Upper lobe of left lung (tissue), 4 donors: ENCODE measurements around the gene SYVN1.

Experiments
- CTCF ChIP-seq, 6 experiments: fragments of 450-650 bp in 4 of 6; fragments of 200-600 bp in 2 of 6; sonication (generic) in 2 of 6; IDR thresholded peaks; one replicate each; pipeline ENCODE4 v1.5.1; 2016 to 2019; ENCODE audit warnings: antibody characterized with exemption in 6 of 6
- EP300 ChIP-seq, 4 donors: sonication (generic); formaldehyde crosslinking; IDR thresholded peaks; one replicate each; pipeline ENCODE4 v1.5.1; 2017; ENCODE audit warnings: antibody characterized with exemption in 4 of 4, control low read depth in 2 of 4
- POLR2A ChIP-seq, 4 donors: fragments of 450-650 bp; IDR thresholded peaks; one replicate each; pipeline ENCODE4 v1.5.1; 2016 to 2017; ENCODE audit warnings: antibody characterized with exemption in 4 of 4, mild to moderate bottlenecking in 2 of 4
- POLR2AphosphoS5 ChIP-seq, 2 donors: sonication (generic); formaldehyde crosslinking; IDR thresholded peaks; one replicate each; pipeline ENCODE4 v1.5.1; 2017; ENCODE audit warnings: antibody characterized with exemption in 2 of 2

- TF ChIP-seq POLR2A (IDR thresholded peaks at IDR 0.05) (no peak), CTCF (IDR thresholded peaks at IDR 0.05) (no peak), POLR2AphosphoS5 (IDR thresholded peaks at IDR 0.05) (no peak), EP300 (IDR thresholded peaks at IDR 0.05) (no peak)
Observed at GRCh38 chr11:65119670-65119995, 14.7 kb downstream of the SYVN1 start.
